Neuronal stem cell (in vitro differentiated cells): ENCODE results near the gene AFAP1.

ENCODE experiments used
- DNase-seq: peaks from one replicate; pipeline ENCODE4 v3.0.0-alpha.2; 2013; ENCODE audit warnings: low spot score
- H2AFZ ChIP-seq: one replicate; pipeline ENCODE4 v1.6.1; 2013; ENCODE audit warnings: mild to moderate bottlenecking, low read length, inconsistent platforms
- H2AK5ac ChIP-seq: 2 replicates; pipeline ENCODE4 v1.6.1; 2013; ENCODE audit warnings: low read depth, mild to moderate bottlenecking, inconsistent platforms, low read length, moderate library complexity, mixed read lengths
- H2BK120ac ChIP-seq: 2 replicates; pipeline ENCODE4 v1.6.1; 2013; ENCODE audit warnings: low read depth, mild to moderate bottlenecking, inconsistent platforms, low read length, moderate library complexity, mixed read lengths
- H2BK12ac ChIP-seq: one replicate; pipeline ENCODE4 v1.6.1; 2013; ENCODE audit warnings: low read length, inconsistent platforms
- H2BK15ac ChIP-seq: 2 replicates; pipeline ENCODE4 v1.6.1; 2013; ENCODE audit warnings: mild to moderate bottlenecking, low read length, inconsistent platforms, mixed read lengths
- H2BK5ac ChIP-seq: one replicate; pipeline ENCODE4 v1.6.1; 2013; ENCODE audit warnings: inconsistent platforms, mild to moderate bottlenecking, low read length, moderate library complexity
- H3K14ac ChIP-seq: one replicate; pipeline ENCODE4 v1.6.1; 2013; ENCODE audit warnings: low read length, inconsistent platforms
- H3K18ac ChIP-seq: 2 replicates; pipeline ENCODE4 v1.6.1; 2013; ENCODE audit warnings: low read length, inconsistent platforms
- H3K23ac ChIP-seq: 2 replicates; pipeline ENCODE4 v1.6.1; 2013; ENCODE audit warnings: low read depth, mild to moderate bottlenecking, mixed read lengths, low read length, inconsistent platforms; ENCODE audit not compliant: poor library complexity
- H3K27ac ChIP-seq: replicated peaks from 3 replicates; pipeline ENCODE4 v1.5.1; 2013; ENCODE audit warnings: low read length, inconsistent platforms
- H3K27me3 ChIP-seq, 3 experiments: 2 replicates each; pipeline ENCODE4 v1.6.1; 2013; ENCODE audit warnings: low read length in 3 of 3, mild to moderate bottlenecking in 2 of 3, inconsistent platforms in 1 of 3, low read depth in 1 of 3, mixed read lengths in 1 of 3, moderate library complexity in 1 of 3; ENCODE audit not compliant: control insufficient read depth in 3 of 3, insufficient read depth in 3 of 3
- H3K36me3 ChIP-seq, 2 donors: replicated peaks in 1 of 2; 2 replicates each; pipeline ENCODE4 v1.6.1; 2013; ENCODE audit warnings: low read length in 2 of 2; ENCODE audit not compliant: control insufficient read depth in 2 of 2, insufficient read depth in 2 of 2
- H3K4ac ChIP-seq: 2 replicates; pipeline ENCODE4 v1.6.1; 2013; ENCODE audit warnings: inconsistent platforms, mild to moderate bottlenecking, low read length, moderate library complexity
- H3K4me1 ChIP-seq, 2 donors: 1 replicate in 1 of 2; 2 replicates in 1 of 2; pipeline ENCODE4 v1.6.1; 2013; ENCODE audit warnings: low read length in 2 of 2, low read depth in 1 of 2; ENCODE audit not compliant: control insufficient read depth in 2 of 2, insufficient read depth in 1 of 2
- H3K4me2 ChIP-seq: one replicate; pipeline ENCODE4 v1.6.1; 2013; ENCODE audit warnings: mild to moderate bottlenecking, low read length, inconsistent platforms; ENCODE audit not compliant: insufficient read depth, poor library complexity, severe bottlenecking
- H3K4me3 ChIP-seq, 2 donors: 2 replicates each; pipeline ENCODE4 v1.5.1; 2013; ENCODE audit warnings: low read length in 2 of 2, mild to moderate bottlenecking in 2 of 2, inconsistent platforms in 1 of 2, moderate library complexity in 1 of 2
- H3K79me1 ChIP-seq: one replicate; pipeline ENCODE4 v1.6.1; 2013; ENCODE audit warnings: low read depth, mild to moderate bottlenecking, inconsistent platforms, low read length, moderate library complexity
- H3K9ac ChIP-seq: one replicate; pipeline ENCODE4 v1.6.1; 2013; ENCODE audit warnings: mild to moderate bottlenecking, low read depth, low read length, inconsistent platforms; ENCODE audit not compliant: poor library complexity
- H3K9me3 ChIP-seq, 2 donors: replicated peaks in 1 of 2; 2 replicates each; pipeline versions ENCODE3 to v1.6.1; 2013; ENCODE audit warnings: low read length in 2 of 2, mild to moderate bottlenecking in 2 of 2, inconsistent platforms in 1 of 2, low read depth in 1 of 2, mixed read lengths in 1 of 2, moderate library complexity in 1 of 2; ENCODE audit not compliant: control insufficient read depth in 2 of 2, insufficient read depth in 1 of 2
- H4K8ac ChIP-seq: one replicate; pipeline ENCODE4 v1.6.1; 2013; ENCODE audit warnings: low read depth, mild to moderate bottlenecking, inconsistent platforms, low read length, moderate library complexity
- H4K91ac ChIP-seq: one replicate; pipeline ENCODE4 v1.6.1; 2013; ENCODE audit warnings: low read length, low read depth, mild to moderate bottlenecking, inconsistent platforms; ENCODE audit not compliant: poor library complexity
- WGBS, 2 donors: extraction: QIAGEN DNeasy Blood & Tissue Kit; methylation state at CpG; one replicate each; pipeline ENCODE4 v1.1.7; 2013; ENCODE audit warnings: missing lambda C conversion rate in 2 of 2, mixed read lengths in 1 of 2; ENCODE audit not compliant: insufficient read length in 2 of 2, insufficient replicate concordance in 1 of 2; ENCODE audit errors: extremely low coverage in 2 of 2; 5-methylcytosine and 5-hydroxymethylcytosine counted together

The AFAP1 gene

DNA sequence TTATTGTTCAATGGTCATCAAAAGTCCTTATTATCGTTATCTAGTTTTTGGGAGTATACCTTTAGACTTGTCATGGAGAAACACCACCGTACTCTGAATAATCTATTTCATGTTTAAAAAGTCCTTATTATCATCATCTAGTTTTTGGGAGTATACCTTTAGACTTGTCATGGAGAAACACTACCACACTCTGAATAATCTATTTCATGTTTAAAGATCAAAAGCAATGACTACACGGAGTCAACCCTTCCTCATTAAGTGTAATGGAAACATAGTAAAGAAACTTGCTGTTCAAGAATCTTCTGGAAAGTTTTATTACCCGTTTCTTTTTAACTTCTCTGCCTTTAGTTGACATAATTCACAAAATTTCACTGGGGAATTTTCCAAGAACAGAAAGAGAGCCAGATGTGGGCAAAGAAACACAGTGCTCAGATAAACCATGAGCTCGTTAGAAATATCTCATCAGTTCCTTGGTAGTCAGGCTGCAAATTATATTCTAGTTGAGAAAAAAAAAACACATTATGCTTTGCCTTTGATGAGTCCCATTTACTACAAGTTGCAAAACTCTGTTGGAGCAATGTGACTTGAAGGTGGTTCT, 158.8 kb downstream of the AFAP1 start:
- Histone ChIP-seq H2AFZ (no peak overlapping the region), H3K4me2 (no peak overlapping the region), H3K27ac (no peak overlapping the region), H3K27me3 (no peaks in the 10 kb centered on the region), H4K91ac (no peak overlapping the region), H3K4me3 (no peak overlapping the region), H3K9me3 (no peaks in the 10 kb centered on the region), H3K79me1 (peaks cover 2% of the 10 kb centered on the region), H3K4me1 (peaks cover 8 to 11% of the 10 kb centered on the region in 2 donors), H2AK5ac (no peak overlapping the region), H2BK12ac (no peak overlapping the region), H2BK15ac (no peak overlapping the region), H3K36me3 (peaks cover 11 to 13% of the 10 kb centered on the region in 2 donors), H2BK120ac (no peak overlapping the region), H3K23ac (no peak overlapping the region), H3K4ac (no peak overlapping the region), H2BK5ac (no peak overlapping the region), H3K18ac (no peak overlapping the region), H3K14ac (no peak overlapping the region), H3K9ac (no peak overlapping the region), H4K8ac (no peak overlapping the region)
- DNase-seq, result no peak
- WGBS, 2 donors, result no CpG with 5 or more reads among the region's 5 CpGs

DNA sequence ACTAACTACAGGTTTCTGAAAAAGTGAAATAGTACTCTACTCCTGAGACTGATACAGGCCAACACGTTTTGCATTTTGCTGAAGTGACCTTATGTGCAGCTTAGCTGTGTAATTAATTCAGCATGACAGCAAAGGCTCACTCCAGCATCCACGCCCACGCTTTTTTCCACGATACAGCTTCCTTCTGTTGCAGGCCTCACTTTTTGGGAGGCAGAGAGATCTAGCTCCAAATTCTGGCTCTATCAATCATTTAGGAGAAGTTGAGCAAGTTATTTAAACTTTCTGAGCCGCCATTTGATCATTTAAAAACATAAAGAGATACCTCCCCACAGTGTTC, 160.3 kb downstream of the AFAP1 start:
- H3K36me3 ChIP-seq, result peaks cover 11 to 14% of the 10 kb centered on the region in 2 donors

DNA sequence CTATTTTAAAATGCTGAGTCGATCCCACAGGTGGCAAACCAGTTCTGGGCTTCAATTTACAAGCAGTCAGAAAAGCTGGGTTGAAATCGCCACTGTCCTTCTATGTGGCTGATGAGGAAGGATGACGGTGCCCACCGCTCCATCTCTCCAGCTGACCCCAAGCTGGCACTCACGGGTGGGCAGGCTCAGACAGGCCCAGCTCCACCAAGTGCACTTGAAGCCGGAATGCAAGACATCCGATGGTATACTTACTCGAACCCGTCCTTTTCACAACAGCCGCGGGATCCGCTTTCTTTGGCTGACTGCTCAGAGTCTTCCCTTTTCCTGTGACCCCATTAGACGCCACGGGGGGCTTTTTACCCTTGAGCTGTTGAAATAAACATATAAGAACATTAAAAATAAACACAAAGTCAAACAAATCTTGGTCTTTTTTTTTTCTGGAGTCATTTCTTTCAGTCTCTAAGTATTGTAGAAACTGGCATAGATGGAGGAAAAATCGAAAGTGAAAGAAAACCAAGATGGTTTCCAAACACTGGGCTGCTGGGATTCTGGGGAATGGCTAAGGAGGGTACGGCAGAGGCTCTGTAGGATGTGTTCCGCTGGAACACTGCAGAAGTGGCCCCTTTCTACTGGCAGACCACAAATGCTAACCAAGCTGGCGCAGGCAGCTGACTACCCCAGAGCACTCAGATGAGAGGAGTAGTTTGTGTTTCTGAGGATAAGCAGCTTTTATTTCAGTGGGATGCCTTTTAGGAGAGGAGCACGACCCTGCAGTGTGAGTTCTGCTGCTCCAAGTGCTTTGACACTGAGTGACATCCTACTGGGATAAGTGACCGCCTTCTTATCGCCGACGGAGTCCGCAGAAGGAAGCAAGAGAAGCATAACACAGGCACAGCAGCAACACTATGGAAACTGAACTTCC, 160.9 kb downstream of the AFAP1 start:
- no peak overlapping the region for H3K27ac ChIP-seq
- no peak overlapping the region for H3K23ac ChIP-seq
- no peak overlapping the region for H2AFZ ChIP-seq
- no peak overlapping the region for H4K8ac ChIP-seq
- H2BK15ac ChIP-seq, result no peak overlapping the region
- H2BK5ac ChIP-seq, result no peak overlapping the region
- H2BK12ac ChIP-seq, result no peak overlapping the region
- H3K4ac ChIP-seq, result no peak overlapping the region
- H3K18ac ChIP-seq, result peak overlapping the region; percentile 9
- H2BK120ac ChIP-seq, result no peak overlapping the region
- no peak for DNase-seq
- H3K9me3 ChIP-seq, result no peaks in the 10 kb centered on the region
- H3K4me2 ChIP-seq, result no peak overlapping the region
- H3K27me3 ChIP-seq, result no peaks in the 10 kb centered on the region
- no peak overlapping the region for H2AK5ac ChIP-seq
- H3K4me1 ChIP-seq, result peaks cover 11 to 16% of the 10 kb centered on the region in 2 donors
- peaks cover 3% of the 10 kb centered on the region for H3K79me1 ChIP-seq
- H3K4me3 ChIP-seq, result no peak overlapping the region
- H3K14ac ChIP-seq, result no peak overlapping the region
- WGBS, 2 donors, result no CpG with 5 or more reads among the region's 24 CpGs
- no peak overlapping the region for H4K91ac ChIP-seq
- peaks cover 11 to 18% of the 10 kb centered on the region in 2 donors for H3K36me3 ChIP-seq
- no peak overlapping the region for H3K9ac ChIP-seq

More for the DNA sequence above, 160.3 kb downstream of the AFAP1 start:
- Histone ChIP-seq H2BK12ac (no peak overlapping the region), H4K8ac (no peak overlapping the region), H3K27ac (no peak overlapping the region), H2BK120ac (no peak overlapping the region), H3K27me3 (no peaks in the 10 kb centered on the region), H3K4me2 (no peak overlapping the region), H3K9me3 (no peaks in the 10 kb centered on the region), H3K23ac (no peak overlapping the region), H3K4me3 (no peak overlapping the region), H3K18ac (no peak overlapping the region), H3K9ac (no peak overlapping the region), H3K4ac (no peak overlapping the region), H2AK5ac (no peak overlapping the region), H3K79me1 (peaks cover 3% of the 10 kb centered on the region), H2BK15ac (no peak overlapping the region), H4K91ac (no peak overlapping the region), H3K14ac (no peak overlapping the region), H2AFZ (no peak overlapping the region), H3K4me1 (peaks cover 11 to 13% of the 10 kb centered on the region in 2 donors), H2BK5ac (no peak overlapping the region)
- DNase-seq, result no peak
- no CpG with 5 or more reads among the region's 5 CpGs for WGBS, 2 donors

DNA sequence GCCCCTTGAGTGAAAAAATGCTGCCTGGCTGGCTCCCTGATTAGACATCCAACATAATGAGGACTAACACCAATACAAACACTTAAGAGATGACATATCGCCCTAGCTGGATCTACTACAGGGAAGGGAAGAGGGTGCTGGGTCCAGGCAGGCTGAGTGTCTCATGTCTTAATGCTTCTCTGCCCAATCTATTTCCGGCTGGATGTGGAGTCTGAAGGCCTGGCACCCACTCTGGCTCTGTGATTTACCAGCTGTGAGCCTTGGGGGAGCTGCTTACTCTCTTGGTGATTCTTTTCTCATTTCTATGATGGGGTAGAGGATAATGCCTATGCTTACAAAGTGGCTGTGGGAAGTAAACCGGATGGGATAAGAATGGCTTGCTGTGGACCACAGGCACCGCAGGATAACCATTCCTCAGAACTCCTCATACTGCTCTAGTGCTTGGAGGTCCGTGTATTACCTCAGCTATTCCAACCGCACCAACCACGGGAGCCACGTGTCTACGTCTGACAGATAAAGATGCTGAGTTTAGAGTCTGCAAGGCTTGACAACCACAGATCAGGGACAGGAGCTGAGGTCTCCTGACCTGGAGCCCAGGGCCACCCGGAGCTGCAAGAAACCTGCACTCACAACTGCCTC, 161.7 kb downstream of the AFAP1 start:
- Histone ChIP-seq H3K79me1 (peaks cover 3% of the 10 kb centered on the region), H3K4ac (no peak overlapping the region), H4K8ac (no peak overlapping the region), H2BK12ac (no peak overlapping the region), H3K18ac (no peak overlapping the region), H2BK5ac (no peak overlapping the region), H2BK120ac (no peak overlapping the region), H3K4me1 (peaks cover 11 to 16% of the 10 kb centered on the region in 2 donors), H3K36me3 (peaks cover 14 to 22% of the 10 kb centered on the region in 2 donors), H3K9me3 (no peaks in the 10 kb centered on the region), H3K27me3 (no peaks in the 10 kb centered on the region), H3K4me2 (no peak overlapping the region), H3K9ac (no peak overlapping the region), H3K27ac (no peak overlapping the region), H4K91ac (no peak overlapping the region), H2BK15ac (no peak overlapping the region), H2AFZ (no peak overlapping the region), H3K14ac (no peak overlapping the region), H2AK5ac (no peak overlapping the region), H3K23ac (no peak overlapping the region), H3K4me3 (no peak overlapping the region)
- DNase-seq, result no peak
- no CpG with 5 or more reads among the region's 10 CpGs for WGBS, 2 donors
